ENCODE data around the gene MCIDAS.
A peak's percentile ranks its signal among the peaks of the same experiment; 100 is the strongest.

MCIDAS gene

GRCh38 chr5:55234121-55234700 lies 7.1 kb upstream of the MCIDAS start:
- DNase-seq (ENCODE audit: low read depth, low spot score): no peak

GRCh38 chr5:55232985-55233928 lies 6.1 kb upstream of the MCIDAS start, which contains the start of gene CCNO:
CCNO (minus strand) TSS chr5:55233608; CDS start chr5:55233523, 85 bp downstream.
- TF ChIP-seq YY1 (IDR thresholded peaks at IDR 0.05; ENCODE audit: insufficient read depth, insufficient read length) (no peak), SUZ12 (IDR thresholded peaks at IDR 0.05; ENCODE audit: extremely low read depth, insufficient read depth, insufficient read length) (no peak), ZNF274 (IDR thresholded peaks at IDR 0.05; ENCODE audit: low read depth, low read length) (no peak)
- peak within 1 kb of the TSS; percentile 49 for H3K4me3 ChIP-seq (ENCODE audit: insufficient read length, low read depth)
- H3K36me3 ChIP-seq (ENCODE audit: insufficient read depth, insufficient read length, low read length): no peaks in the 10 kb centered on the region
- DNase-seq (ENCODE audit: low read depth, low spot score): no peak
- peak within 1 kb of the TSS; percentile 77 for H3K9ac ChIP-seq (ENCODE audit: insufficient read length, low read depth)
- peaks cover 69% of the 10 kb centered on the region for H3K27me3 ChIP-seq (ENCODE audit: insufficient read depth, insufficient read length)
- H3K9me3 ChIP-seq (ENCODE audit: insufficient read depth, low read length): peaks cover 6% of the 10 kb centered on the region
- H3K4me1 ChIP-seq (ENCODE audit: insufficient read depth, insufficient read length): no peaks in the 10 kb centered on the region

More at GRCh38 chr5:55234121-55234700, 7.1 kb upstream of the MCIDAS start:
- Histone ChIP-seq H3K9ac (ENCODE audit: insufficient read length, low read depth) (peak overlapping the region; percentile 77), H3K4me3 (ENCODE audit: insufficient read length, low read depth) (peak overlapping the region; percentile 49), H3K9me3 (ENCODE audit: insufficient read depth, low read length) (no peaks in the 10 kb centered on the region), H3K36me3 (ENCODE audit: insufficient read depth, insufficient read length, low read length) (no peaks in the 10 kb centered on the region), H3K27me3 (ENCODE audit: insufficient read depth, insufficient read length) (peaks cover 59% of the 10 kb centered on the region), H3K4me1 (ENCODE audit: insufficient read depth, insufficient read length) (no peaks in the 10 kb centered on the region)
- no peak for TF ChIP-seq ZNF274 (IDR thresholded peaks at IDR 0.05; ENCODE audit: low read depth, low read length)
- TF ChIP-seq SUZ12 (IDR thresholded peaks at IDR 0.05; ENCODE audit: extremely low read depth, insufficient read depth, insufficient read length): no peak
- TF ChIP-seq YY1 (IDR thresholded peaks at IDR 0.05; ENCODE audit: insufficient read depth, insufficient read length): no peak

GRCh38 chr5:55232271-55232984 lies 5.3 kb upstream of the MCIDAS start:
- H3K27me3 ChIP-seq (ENCODE audit: insufficient read depth, insufficient read length): peaks cover 77% of the 10 kb centered on the region
- peak overlapping the region; percentile 64 for H3K9ac ChIP-seq (ENCODE audit: insufficient read length, low read depth)
- H3K36me3 ChIP-seq (ENCODE audit: insufficient read depth, insufficient read length, low read length): no peaks in the 10 kb centered on the region
- no peaks in the 10 kb centered on the region for H3K4me1 ChIP-seq (ENCODE audit: insufficient read depth, insufficient read length)
- H3K4me3 ChIP-seq (ENCODE audit: insufficient read length, low read depth): peak overlapping the region; percentile 45
- TF ChIP-seq ZNF274 (IDR thresholded peaks at IDR 0.05; ENCODE audit: low read depth, low read length): no peak
- no peak for TF ChIP-seq SUZ12 (IDR thresholded peaks at IDR 0.05; ENCODE audit: extremely low read depth, insufficient read depth, insufficient read length)
- no peak for TF ChIP-seq YY1 (IDR thresholded peaks at IDR 0.05; ENCODE audit: insufficient read depth, insufficient read length)
- no peak for DNase-seq (ENCODE audit: low read depth, low spot score)
- H3K9me3 ChIP-seq (ENCODE audit: insufficient read depth, low read length): peaks cover 10% of the 10 kb centered on the region

- DNase-seq (ENCODE audit: low read depth, low spot score): no peak
- Histone ChIP-seq H3K9ac (ENCODE audit: insufficient read length, low read depth) (no peak overlapping the region), H3K4me1 (ENCODE audit: insufficient read depth, insufficient read length) (no peaks in the 10 kb centered on the region), H3K27me3 (ENCODE audit: insufficient read depth, insufficient read length) (peaks cover 80% of the 10 kb centered on the region), H3K36me3 (ENCODE audit: insufficient read depth, insufficient read length, low read length) (no peaks in the 10 kb centered on the region), H3K4me3 (ENCODE audit: insufficient read length, low read depth) (peak overlapping the region; percentile 45), H3K9me3 (ENCODE audit: insufficient read depth, low read length) (peaks cover 10% of the 10 kb centered on the region)
- TF ChIP-seq YY1 (IDR thresholded peaks at IDR 0.05; ENCODE audit: insufficient read depth, insufficient read length) (no peak), SUZ12 (IDR thresholded peaks at IDR 0.05; ENCODE audit: extremely low read depth, insufficient read depth, insufficient read length) (peak; percentile 75), ZNF274 (IDR thresholded peaks at IDR 0.05; ENCODE audit: low read depth, low read length) (no peak)
Observed at GRCh38 chr5:55231919-55232270, 4.8 kb upstream of the MCIDAS start.

DNA sequence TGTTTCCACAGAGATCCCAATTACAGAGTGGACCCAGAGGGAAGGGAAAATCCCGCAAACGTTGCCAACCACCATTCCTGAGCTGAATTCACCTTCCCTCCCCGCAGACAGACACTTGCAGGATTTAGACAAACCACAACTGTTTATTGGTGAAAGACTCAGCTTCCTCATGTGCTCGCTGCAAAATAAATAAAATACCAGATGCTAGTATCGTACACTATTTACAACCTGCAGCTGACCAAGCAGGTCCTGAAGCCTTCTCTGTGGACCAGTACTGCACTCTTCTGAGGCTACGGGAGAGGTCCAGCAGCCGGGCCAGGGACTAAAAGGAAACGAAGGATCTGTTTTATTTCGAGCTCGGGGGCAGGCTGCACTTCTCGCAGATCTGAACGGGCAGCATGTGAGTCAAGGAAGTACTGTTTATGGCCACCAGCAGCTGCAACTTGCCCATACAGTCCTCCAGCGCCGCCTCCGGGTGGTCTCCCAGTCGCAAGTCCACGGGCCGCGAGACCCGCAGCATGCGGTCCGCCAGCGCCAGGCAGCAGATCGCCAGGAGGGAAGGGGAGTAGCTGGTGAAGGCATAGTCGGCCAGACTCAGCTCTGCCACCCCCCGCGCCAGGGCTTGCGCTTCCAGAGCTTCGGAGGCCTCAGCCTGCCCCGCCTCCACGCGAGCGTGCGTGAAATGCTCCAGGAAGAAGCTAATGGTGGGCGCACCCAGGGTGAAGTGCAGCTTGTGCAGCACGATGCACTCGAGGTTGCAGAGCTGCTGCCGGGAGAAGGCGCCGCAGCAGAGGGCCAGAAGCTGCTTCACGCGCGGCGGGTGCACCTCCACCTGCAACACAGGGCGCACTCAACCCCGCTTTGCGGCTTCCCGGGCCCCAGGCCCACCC lies 4.2 kb upstream of the MCIDAS start:
- peak overlapping the region; percentile 19 for H3K4me3 ChIP-seq (ENCODE audit: insufficient read length, low read depth)
- no peak for DNase-seq (ENCODE audit: low read depth, low spot score)
- no peaks in the 10 kb centered on the region for H3K36me3 ChIP-seq (ENCODE audit: insufficient read depth, insufficient read length, low read length)
- H3K9me3 ChIP-seq (ENCODE audit: insufficient read depth, low read length): peaks cover 10% of the 10 kb centered on the region
- H3K4me1 ChIP-seq (ENCODE audit: insufficient read depth, insufficient read length): no peaks in the 10 kb centered on the region
- H3K27me3 ChIP-seq (ENCODE audit: insufficient read depth, insufficient read length): peaks cover 86% of the 10 kb centered on the region
- H3K9ac ChIP-seq (ENCODE audit: insufficient read length, low read depth): peak overlapping the region; percentile 44
- TF ChIP-seq ZNF274 (IDR thresholded peaks at IDR 0.05; ENCODE audit: low read depth, low read length) (no peak), SUZ12 (IDR thresholded peaks at IDR 0.05; ENCODE audit: extremely low read depth, insufficient read depth, insufficient read length) (peak; percentile 83)

DNA sequence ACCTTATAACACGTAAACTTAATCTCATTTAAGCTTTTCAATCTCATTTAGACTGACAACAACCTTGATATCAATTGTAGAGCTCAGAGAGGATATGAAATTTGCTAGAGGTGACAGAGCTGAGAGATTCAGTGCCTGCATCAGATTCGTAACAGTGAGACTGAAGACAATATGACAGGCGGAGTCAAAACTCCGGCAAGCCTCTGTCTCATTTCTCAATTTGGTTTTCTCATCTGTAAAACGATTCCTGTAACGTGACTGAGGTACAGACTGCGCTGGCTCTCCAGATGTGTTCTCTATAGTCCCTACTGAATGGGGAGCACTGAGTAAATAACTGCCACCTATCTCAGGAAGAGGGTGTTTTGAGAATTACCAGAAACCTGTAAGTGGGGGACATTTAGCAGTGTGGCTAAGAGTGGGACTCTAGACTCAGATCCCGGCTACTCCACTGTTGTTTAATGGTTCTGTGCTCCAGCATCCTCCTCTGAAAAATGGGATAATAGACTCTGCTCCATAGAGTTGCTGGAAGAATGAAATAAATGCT lies 3.0 kb upstream of the MCIDAS start:
- Histone ChIP-seq H3K4me1 (ENCODE audit: insufficient read depth, insufficient read length) (no peaks in the 10 kb centered on the region), H3K27me3 (ENCODE audit: insufficient read depth, insufficient read length) (peaks cover 94% of the 10 kb centered on the region), H3K36me3 (ENCODE audit: insufficient read depth, insufficient read length, low read length) (no peaks in the 10 kb centered on the region), H3K9me3 (ENCODE audit: insufficient read depth, low read length) (peaks cover 21% of the 10 kb centered on the region), H3K9ac (ENCODE audit: insufficient read length, low read depth) (no peak overlapping the region), H3K4me3 (ENCODE audit: insufficient read length, low read depth) (no peak overlapping the region)
- no peak for TF ChIP-seq ZNF274 (IDR thresholded peaks at IDR 0.05; ENCODE audit: low read depth, low read length)
- TF ChIP-seq SUZ12 (IDR thresholded peaks at IDR 0.05; ENCODE audit: extremely low read depth, insufficient read depth, insufficient read length): peak; percentile 2
- TF ChIP-seq YY1 (IDR thresholded peaks at IDR 0.05; ENCODE audit: insufficient read depth, insufficient read length): no peak
- no peak for DNase-seq (ENCODE audit: low read depth, low spot score)
